Osteocyte (in vitro differentiated cells): Measurements from ENCODE around the gene SRD5A3. TPM values are rescaled to one million over a fixed set of nuclear protein-coding genes. Genes with fewer than 3 reads are reported as not detected.

Experiments
- DNase-seq: peaks from one replicate; pipeline ENCODE4 v3.0.0; 2021; ENCODE audit warnings: mixed read lengths; ENCODE audit not compliant: unreplicated experiment; ENCODE audit errors: extremely low spot score
- H3K27ac Mint-ChIP-seq: one replicate; pipeline ENCODE4 v1.8.0; 2021; ENCODE audit warnings: mild to moderate bottlenecking, mixed read lengths; ENCODE audit not compliant: unreplicated experiment
- H3K27me3 Mint-ChIP-seq: one replicate; pipeline ENCODE4 v1.8.0; 2021; ENCODE audit warnings: mixed read lengths; ENCODE audit not compliant: unreplicated experiment
- H3K36me3 Mint-ChIP-seq: one replicate; pipeline ENCODE4 v1.8.0; 2021; ENCODE audit warnings: mixed read lengths; ENCODE audit not compliant: unreplicated experiment
- H3K4me1 Mint-ChIP-seq: one replicate; pipeline ENCODE4 v1.8.0; 2021; ENCODE audit warnings: mixed read lengths; ENCODE audit not compliant: unreplicated experiment
- H3K4me3 Mint-ChIP-seq: one replicate; pipeline ENCODE4 v1.8.0; 2021; ENCODE audit warnings: mild to moderate bottlenecking, moderate library complexity, mixed read lengths; ENCODE audit not compliant: unreplicated experiment
- H3K9me3 Mint-ChIP-seq: one replicate; pipeline ENCODE4 v1.8.0; 2021; ENCODE audit warnings: mixed read lengths; ENCODE audit not compliant: unreplicated experiment
- long read RNA-seq: library from polyadenylated mRNA; unstranded; transcript quantifications from one replicate; pipeline ENCODE4 v2.0.0, GENCODE V29; 2021
- total RNA-seq: library from RNA; stranded (reverse); gene quantifications from 2 replicates; pipeline ENCODE4 v1.2.1, GENCODE V29; 2021
- TF ChIP-seq, protein P1 (sequence below): fragments of 200-600 bp; sonication (generic); IDR thresholded peaks from 2 replicates; pipeline ENCODE4 v1.5.0; 2021; ENCODE audit warnings: antibody characterized with exemption, mild to moderate bottlenecking, moderate library complexity

SRD5A3 gene
- total RNA-seq = 19.8 and 23.1 TPM in 2 replicates
- long read RNA-seq, full-length matches to known transcripts = 29 of 33 reads
- long read RNA-seq, partial matches to known transcripts = 0 of 33 reads
- long read RNA-seq, other reads (novel, unspliced or antisense) = 4 of 33 reads

GRCh38 chr4:55345980-55346850 lies at the start of gene SRD5A3:
Gene SRD5A3, plus strand, starts transcription at chr4:55346242. Its CDS starts 95 bp downstream, at chr4:55346337.
- H3K27me3 Mint-ChIP-seq = peaks cover 2% of the 10 kb centered on the region
- peak; percentile 96 for DNase-seq
- TF ChIP-seq, protein P1, sequence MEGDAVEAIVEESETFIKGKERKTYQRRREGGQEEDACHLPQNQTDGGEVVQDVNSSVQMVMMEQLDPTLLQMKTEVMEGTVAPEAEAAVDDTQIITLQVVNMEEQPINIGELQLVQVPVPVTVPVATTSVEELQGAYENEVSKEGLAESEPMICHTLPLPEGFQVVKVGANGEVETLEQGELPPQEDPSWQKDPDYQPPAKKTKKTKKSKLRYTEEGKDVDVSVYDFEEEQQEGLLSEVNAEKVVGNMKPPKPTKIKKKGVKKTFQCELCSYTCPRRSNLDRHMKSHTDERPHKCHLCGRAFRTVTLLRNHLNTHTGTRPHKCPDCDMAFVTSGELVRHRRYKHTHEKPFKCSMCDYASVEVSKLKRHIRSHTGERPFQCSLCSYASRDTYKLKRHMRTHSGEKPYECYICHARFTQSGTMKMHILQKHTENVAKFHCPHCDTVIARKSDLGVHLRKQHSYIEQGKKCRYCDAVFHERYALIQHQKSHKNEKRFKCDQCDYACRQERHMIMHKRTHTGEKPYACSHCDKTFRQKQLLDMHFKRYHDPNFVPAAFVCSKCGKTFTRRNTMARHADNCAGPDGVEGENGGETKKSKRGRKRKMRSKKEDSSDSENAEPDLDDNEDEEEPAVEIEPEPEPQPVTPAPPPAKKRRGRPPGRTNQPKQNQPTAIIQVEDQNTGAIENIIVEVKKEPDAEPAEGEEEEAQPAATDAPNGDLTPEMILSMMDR = peak; percentile 99
- peaks cover 17% of the 10 kb centered on the region for H3K4me1 Mint-ChIP-seq
- peak within 1 kb of the TSS; percentile 87 for H3K4me3 Mint-ChIP-seq
- H3K27ac Mint-ChIP-seq = peak within 1 kb of the TSS; percentile 87
- H3K9me3 Mint-ChIP-seq = no peaks in the 10 kb centered on the region
- H3K36me3 Mint-ChIP-seq = no peaks in the 10 kb centered on the region

GRCh38 chr4:55297346-55297745 lies 48.7 kb upstream of the SRD5A3 start:
- no peaks in the 10 kb centered on the region for H3K36me3 Mint-ChIP-seq
- TF ChIP-seq, protein P1 = no peak
- peaks cover 13% of the 10 kb centered on the region for H3K4me1 Mint-ChIP-seq
- H3K9me3 Mint-ChIP-seq = peaks cover 4% of the 10 kb centered on the region
- peaks cover 2% of the 10 kb centered on the region for H3K27me3 Mint-ChIP-seq
- DNase-seq = no peak
- H3K27ac Mint-ChIP-seq = no peak overlapping the region
- H3K4me3 Mint-ChIP-seq = no peak overlapping the region

GRCh38 chr4:55303760-55304165 lies 42.3 kb upstream of the SRD5A3 start:
- TF ChIP-seq, protein P1 = no peak
- H3K36me3 Mint-ChIP-seq = no peaks in the 10 kb centered on the region

GRCh38 chr4:55304303-55304702 lies 41.7 kb upstream of the SRD5A3 start:
- H3K4me1 Mint-ChIP-seq = peaks cover 15% of the 10 kb centered on the region
- H3K27me3 Mint-ChIP-seq = peaks cover 2% of the 10 kb centered on the region
- no peaks in the 10 kb centered on the region for H3K36me3 Mint-ChIP-seq
- H3K27ac Mint-ChIP-seq = no peak overlapping the region
- DNase-seq = no peak
- TF ChIP-seq, protein P1 = no peak
- H3K4me3 Mint-ChIP-seq = no peak overlapping the region
- H3K9me3 Mint-ChIP-seq = no peaks in the 10 kb centered on the region

More at GRCh38 chr4:55303760-55304165, 42.3 kb upstream of the SRD5A3 start:
- DNase-seq = no peak
- Mint-ChIP-seq H3K4me3 (no peak overlapping the region), H3K9me3 (no peaks in the 10 kb centered on the region), H3K4me1 (peaks cover 15% of the 10 kb centered on the region), H3K27ac (peak overlapping the region; percentile 63), H3K27me3 (peaks cover 2% of the 10 kb centered on the region)

GRCh38 chr4:55308071-55308470 lies 38.0 kb upstream of the SRD5A3 start:
- no peak overlapping the region for H3K27ac Mint-ChIP-seq
- H3K36me3 Mint-ChIP-seq = no peaks in the 10 kb centered on the region
- DNase-seq = no peak
- peaks cover 12% of the 10 kb centered on the region for H3K4me1 Mint-ChIP-seq
- no peaks in the 10 kb centered on the region for H3K9me3 Mint-ChIP-seq
- no peak overlapping the region for H3K4me3 Mint-ChIP-seq
- no peaks in the 10 kb centered on the region for H3K27me3 Mint-ChIP-seq
- TF ChIP-seq, protein P1 = no peak
